22Rv1 (cell line): ENCODE results near the gene SLC7A9.

ENCODE experiments used
- CTCF ChIP-seq: fragments of 450-650 bp; IDR thresholded peaks from 2 replicates; pipeline ENCODE4 v1.5.1; 2017; ENCODE audit warnings: mild to moderate bottlenecking
- ZFX ChIP-seq: fragments of 450-650 bp; IDR thresholded peaks from 2 replicates; pipeline ENCODE4 v1.6.1; 2017; ENCODE audit warnings: antibody characterized with exemption, borderline replicate concordance

- TF ChIP-seq CTCF (no peak), ZFX (no peak)
These were observed 16.7 kb upstream of the SLC7A9 start for GRCh38 chr19:32886241-32886640.
